Measurements from ENCODE around the gene CCDC33.

- TF ChIP-seq NFIC (IDR thresholded peaks at IDR 0.05) (no peak), YY1 (IDR thresholded peaks at IDR 0.05; ENCODE audit: low read depth) (no peak), TEAD4 (IDR thresholded peaks at IDR 0.05) (no peak), EP300 (IDR thresholded peaks at IDR 0.05; ENCODE audit: borderline replicate concordance) (no peak)
These were observed 21.5 kb downstream of the CCDC33 start for GRCh38 chr15:74257623-74258022.
